ENCODE results near the gene BSN.
A peak's percentile ranks its signal among the peaks of the same experiment; 100 is the strongest.

Gene BSN

DNA sequence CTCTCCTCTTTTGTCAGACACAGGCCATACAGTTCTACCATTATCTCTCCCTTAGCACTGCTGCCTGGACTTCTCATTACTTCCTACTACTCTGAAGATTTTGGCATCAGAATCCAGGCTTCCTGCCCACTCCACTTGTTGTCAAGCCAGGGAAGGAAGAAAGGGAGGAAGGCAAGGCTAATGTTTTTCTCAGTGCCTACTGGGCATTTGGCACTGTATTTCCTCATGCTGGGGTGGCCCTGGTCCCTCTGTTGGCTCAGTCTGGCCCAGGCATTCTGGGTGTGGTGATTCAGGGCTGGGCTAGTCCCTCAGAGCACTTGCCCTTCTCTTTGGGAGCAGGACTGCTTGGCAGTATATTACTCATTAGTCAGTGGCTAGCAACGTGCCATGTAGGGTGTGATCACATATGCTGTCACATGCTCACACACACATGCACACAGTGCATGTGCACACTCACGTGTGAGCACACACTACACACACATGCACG, 52.9 kb downstream of the BSN start:
- Histone ChIP-seq H3K4me1 (ENCODE audit: low read depth, poor library complexity, severe bottlenecking) (no peaks in the 10 kb centered on the region), H3K4me2 (no peak overlapping the region), H3K9ac (no peak overlapping the region), H3K27ac (no peak overlapping the region), H2AFZ (ENCODE audit: low read depth) (no peak overlapping the region), H4K20me1 (ENCODE audit: insufficient read depth) (no peaks in the 10 kb centered on the region), H3K4me3 (IDR thresholded peaks at IDR 0.05; ENCODE audit: insufficient read depth, low read depth, low read length) (no peak overlapping the region), H3K27me3 (ENCODE audit: insufficient read depth, low read depth) (no peaks in the 10 kb centered on the region), H3K79me2 (ENCODE audit: insufficient read depth, low read depth) (no peaks in the 10 kb centered on the region), H3K36me3 (ENCODE audit: insufficient read depth) (no peaks in the 10 kb centered on the region)
- TF ChIP-seq, protein P1, sequence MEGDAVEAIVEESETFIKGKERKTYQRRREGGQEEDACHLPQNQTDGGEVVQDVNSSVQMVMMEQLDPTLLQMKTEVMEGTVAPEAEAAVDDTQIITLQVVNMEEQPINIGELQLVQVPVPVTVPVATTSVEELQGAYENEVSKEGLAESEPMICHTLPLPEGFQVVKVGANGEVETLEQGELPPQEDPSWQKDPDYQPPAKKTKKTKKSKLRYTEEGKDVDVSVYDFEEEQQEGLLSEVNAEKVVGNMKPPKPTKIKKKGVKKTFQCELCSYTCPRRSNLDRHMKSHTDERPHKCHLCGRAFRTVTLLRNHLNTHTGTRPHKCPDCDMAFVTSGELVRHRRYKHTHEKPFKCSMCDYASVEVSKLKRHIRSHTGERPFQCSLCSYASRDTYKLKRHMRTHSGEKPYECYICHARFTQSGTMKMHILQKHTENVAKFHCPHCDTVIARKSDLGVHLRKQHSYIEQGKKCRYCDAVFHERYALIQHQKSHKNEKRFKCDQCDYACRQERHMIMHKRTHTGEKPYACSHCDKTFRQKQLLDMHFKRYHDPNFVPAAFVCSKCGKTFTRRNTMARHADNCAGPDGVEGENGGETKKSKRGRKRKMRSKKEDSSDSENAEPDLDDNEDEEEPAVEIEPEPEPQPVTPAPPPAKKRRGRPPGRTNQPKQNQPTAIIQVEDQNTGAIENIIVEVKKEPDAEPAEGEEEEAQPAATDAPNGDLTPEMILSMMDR (conservative IDR thresholded peaks at IDR 0.05; ENCODE audit: low read depth, low read length) = no peak

GRCh38 chr3:49607796-49608195, 53.5 kb downstream of the BSN start:
- Histone ChIP-seq H2AFZ (ENCODE audit: low read depth) (no peak overlapping the region), H3K36me3 (ENCODE audit: insufficient read depth) (no peaks in the 10 kb centered on the region), H3K79me2 (ENCODE audit: insufficient read depth, low read depth) (no peaks in the 10 kb centered on the region), H3K27ac (no peak overlapping the region), H3K4me2 (no peak overlapping the region), H3K4me3 (IDR thresholded peaks at IDR 0.05; ENCODE audit: insufficient read depth, low read depth, low read length) (no peak overlapping the region), H3K4me1 (ENCODE audit: low read depth, poor library complexity, severe bottlenecking) (no peaks in the 10 kb centered on the region), H3K9ac (no peak overlapping the region), H4K20me1 (ENCODE audit: insufficient read depth) (no peaks in the 10 kb centered on the region), H3K27me3 (ENCODE audit: insufficient read depth, low read depth) (no peaks in the 10 kb centered on the region)
- TF ChIP-seq, protein P1 (conservative IDR thresholded peaks at IDR 0.05; ENCODE audit: low read depth, low read length) = peak; percentile 31; the same call in 1 of the 2 replicates

DNA sequence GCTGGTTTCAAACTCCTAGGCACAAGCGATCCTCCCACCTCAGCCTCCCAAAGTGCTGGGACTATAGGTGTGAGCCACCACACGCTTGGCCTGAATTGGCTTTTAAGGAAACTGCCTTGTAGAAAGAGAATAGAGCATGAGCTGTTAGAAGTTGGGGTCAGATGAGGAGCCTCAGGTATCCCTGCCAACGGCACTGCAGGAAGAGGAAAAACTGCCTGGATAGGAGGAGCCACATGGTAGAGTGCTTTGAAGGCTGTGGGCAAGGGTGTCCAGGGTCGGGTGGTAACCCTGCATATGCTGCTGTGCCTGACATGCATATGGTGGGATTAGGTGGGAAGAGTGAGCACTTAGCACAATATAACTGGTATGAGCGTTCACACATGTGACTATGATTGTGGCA, 55.0 kb downstream of the BSN start:
- no peak overlapping the region for H3K9ac ChIP-seq
- H3K4me1 ChIP-seq (ENCODE audit: low read depth, poor library complexity, severe bottlenecking) = no peaks in the 10 kb centered on the region
- H3K27ac ChIP-seq = no peak overlapping the region
- TF ChIP-seq, protein P1 (conservative IDR thresholded peaks at IDR 0.05; ENCODE audit: low read depth, low read length) = no peak
- H3K27me3 ChIP-seq (ENCODE audit: insufficient read depth, low read depth) = no peaks in the 10 kb centered on the region
- H3K36me3 ChIP-seq (ENCODE audit: insufficient read depth) = no peaks in the 10 kb centered on the region
- H3K79me2 ChIP-seq (ENCODE audit: insufficient read depth, low read depth) = no peaks in the 10 kb centered on the region
- no peaks in the 10 kb centered on the region for H4K20me1 ChIP-seq (ENCODE audit: insufficient read depth)
- no peak overlapping the region for H2AFZ ChIP-seq (ENCODE audit: low read depth)
- no peak overlapping the region for H3K4me2 ChIP-seq
- no peak overlapping the region for H3K4me3 ChIP-seq (IDR thresholded peaks at IDR 0.05; ENCODE audit: insufficient read depth, low read depth, low read length)

DNA sequence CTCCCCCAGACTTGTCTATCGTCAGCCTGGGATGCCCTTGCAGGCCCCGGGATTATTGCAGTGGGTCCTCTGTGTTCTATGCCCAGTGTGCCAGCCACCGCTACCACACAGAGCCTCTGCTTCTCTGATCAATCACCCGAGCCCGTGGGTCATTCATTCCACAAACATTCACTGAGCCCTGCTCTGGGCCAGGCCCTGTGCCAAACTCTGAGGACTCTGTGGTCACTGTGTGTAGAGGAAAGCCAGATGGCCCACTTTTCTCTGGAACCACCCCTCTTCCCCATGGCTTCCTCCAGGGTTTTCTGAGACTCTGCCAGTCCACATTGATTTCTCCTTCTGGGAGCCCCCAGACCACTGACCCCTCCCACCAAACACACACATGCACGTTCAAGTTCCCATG, 55.5 kb downstream of the BSN start:
- Histone ChIP-seq H3K36me3 (ENCODE audit: insufficient read depth) (no peaks in the 10 kb centered on the region), H3K27me3 (ENCODE audit: insufficient read depth, low read depth) (no peaks in the 10 kb centered on the region), H3K79me2 (ENCODE audit: insufficient read depth, low read depth) (no peaks in the 10 kb centered on the region), H4K20me1 (ENCODE audit: insufficient read depth) (no peaks in the 10 kb centered on the region), H3K27ac (no peak overlapping the region), H3K9ac (no peak overlapping the region), H3K4me3 (IDR thresholded peaks at IDR 0.05; ENCODE audit: insufficient read depth, low read depth, low read length) (no peak overlapping the region), H3K4me2 (no peak overlapping the region), H2AFZ (ENCODE audit: low read depth) (no peak overlapping the region), H3K4me1 (ENCODE audit: low read depth, poor library complexity, severe bottlenecking) (no peaks in the 10 kb centered on the region)
- TF ChIP-seq, protein P1 (conservative IDR thresholded peaks at IDR 0.05; ENCODE audit: low read depth, low read length) = no peak

Data from KMS-11 (cell line).